Skeletal muscle tissue (tissue), 4 donors: ENCODE measurements around the gene CD81. TPM values are rescaled to one million over a fixed set of nuclear protein-coding genes. Genes with fewer than 3 reads are reported as not detected.
A peak's percentile ranks its signal among the peaks of the same experiment; 100 is the strongest.

Experiments
- H3K27ac ChIP-seq: one replicate; pipeline ENCODE4 v1.7.0; 2013; ENCODE audit warnings: mild to moderate bottlenecking, low read depth, low read length, inconsistent platforms
- H3K27me3 ChIP-seq, 3 donors: one replicate each; pipeline ENCODE4 v1.7.0; 2013; ENCODE audit warnings: low read length in 3 of 3; ENCODE audit not compliant: control insufficient read depth in 3 of 3, insufficient read depth in 3 of 3
- H3K36me3 ChIP-seq, 3 donors: one replicate each; pipeline ENCODE4 v1.7.0; 2013; ENCODE audit warnings: low read length in 3 of 3; ENCODE audit not compliant: control insufficient read depth in 3 of 3, insufficient read depth in 3 of 3
- H3K4me1 ChIP-seq, 3 donors: one replicate each; pipeline ENCODE4 v1.7.0; 2013; ENCODE audit warnings: low read length in 3 of 3, mild to moderate bottlenecking in 3 of 3; ENCODE audit not compliant: control insufficient read depth in 3 of 3, insufficient read depth in 3 of 3
- H3K4me3 ChIP-seq, 3 donors: one replicate each; pipeline ENCODE4 v1.7.0; 2013; ENCODE audit warnings: low read length in 3 of 3
- H3K9ac ChIP-seq, 3 donors: one replicate each; pipeline ENCODE4 v1.7.0; 2013; ENCODE audit warnings: low read length in 3 of 3, mild to moderate bottlenecking in 3 of 3, moderate library complexity in 2 of 3, low read depth in 1 of 3
- H3K9me3 ChIP-seq, 3 donors: one replicate each; pipeline ENCODE4 v1.7.0; 2013; ENCODE audit warnings: low read length in 3 of 3; ENCODE audit not compliant: control insufficient read depth in 3 of 3
- total RNA-seq: library from RNA; depleted of rRNA; stranded (reverse); fragments of >200 nt; gene quantifications from one replicate; pipeline ENCODE4 v1.2.3, GENCODE V29; 2014
- donor health status: Osteomylitis.

CD81 gene
- total RNA-seq, 1 donor from 2014 or later, result 221 TPM

DNA sequence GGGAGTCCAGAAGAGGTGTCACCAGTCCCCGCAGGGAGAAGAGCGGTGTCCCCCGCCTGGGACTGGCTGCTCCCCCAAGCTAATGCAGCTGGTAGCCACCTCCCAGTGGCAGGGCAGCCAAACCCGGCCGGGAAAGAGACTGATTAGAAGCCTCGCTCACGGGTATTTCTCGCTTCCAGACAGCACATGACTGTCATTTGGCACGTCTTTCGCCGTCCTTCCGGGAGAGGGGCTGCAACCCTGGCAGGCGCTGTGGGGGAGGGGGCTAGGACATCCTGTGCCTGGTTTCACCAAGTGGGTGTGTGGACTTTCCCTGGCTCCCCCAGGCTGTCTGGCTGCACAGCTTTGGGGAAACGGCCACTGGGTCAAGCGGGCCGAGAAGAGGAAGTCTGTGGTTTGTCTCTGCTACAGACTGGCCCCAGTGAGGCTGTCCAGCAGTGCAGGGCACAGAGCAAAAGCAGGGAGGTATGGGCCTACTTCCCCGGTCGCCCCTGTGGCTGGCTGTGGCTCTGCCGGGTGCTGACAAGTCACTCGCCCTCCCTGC, 3.8 kb downstream of the CD81 start:
- peak overlapping the region in 2 of 3 donors; percentile 32 to 70 for H3K9ac ChIP-seq
- H3K27ac ChIP-seq, result peak overlapping the region; percentile 95
- H3K9me3 ChIP-seq, result no peaks in the 10 kb centered on the region
- H3K4me1 ChIP-seq, result peaks cover 70 to 74% (median 73%) of the 10 kb centered on the region in 3 donors
- H3K27me3 ChIP-seq, result no peaks in the 10 kb centered on the region
- peak overlapping the region in 2 of 3 donors; percentile 52 to 56 for H3K4me3 ChIP-seq
- H3K36me3 ChIP-seq, result peaks cover 0 to 10% (median 3%) of the 10 kb centered on the region in 3 donors

DNA sequence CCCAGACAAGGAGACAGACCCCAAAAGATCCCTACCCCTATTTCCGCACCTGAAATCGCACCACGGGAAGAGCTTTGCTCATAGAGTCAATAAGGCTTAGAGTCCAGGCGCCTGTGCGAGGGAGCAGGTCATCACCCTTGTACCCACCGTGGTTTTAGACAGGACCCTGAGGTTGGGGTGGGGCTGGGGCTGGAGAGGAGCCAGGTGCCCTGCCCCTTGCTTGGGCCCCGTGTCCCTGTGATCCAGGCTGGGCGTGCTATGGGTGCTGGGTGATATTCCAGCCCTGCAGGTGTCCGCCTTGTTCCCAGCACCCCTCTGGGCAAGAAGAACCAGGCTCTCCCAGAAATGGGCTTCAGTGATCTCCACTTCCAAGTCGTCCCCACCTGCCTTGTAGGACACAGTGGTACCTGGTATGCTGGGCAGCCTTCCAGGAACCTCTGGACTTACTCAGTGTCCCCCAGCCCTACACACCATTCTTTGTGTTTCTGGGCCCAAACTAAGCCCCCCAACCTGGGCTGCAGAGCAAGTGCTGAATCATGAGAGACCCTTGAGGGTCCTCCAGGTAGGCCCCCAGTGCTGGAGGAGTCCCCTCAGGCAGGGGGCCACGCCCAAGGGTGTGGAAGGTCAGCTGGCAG, 4.5 kb downstream of the CD81 start:
- Histone ChIP-seq H3K4me1 (peaks cover 77 to 81% (median 79%) of the 10 kb centered on the region in 3 donors), H3K36me3 (peaks cover 0 to 10% (median 3%) of the 10 kb centered on the region in 3 donors), H3K4me3 (no peak overlapping the region), H3K27ac (peak overlapping the region; percentile 95), H3K9ac (no peak overlapping the region), H3K9me3 (no peaks in the 10 kb centered on the region), H3K27me3 (no peaks in the 10 kb centered on the region)

- Histone ChIP-seq H3K4me1 (peaks cover 79 to 83% (median 81%) of the 10 kb centered on the region in 3 donors), H3K9me3 (no peaks in the 10 kb centered on the region), H3K36me3 (peaks cover 0 to 10% (median 5%) of the 10 kb centered on the region in 3 donors), H3K27ac (peak overlapping the region; percentile 95), H3K4me3 (no peak overlapping the region), H3K27me3 (no peaks in the 10 kb centered on the region), H3K9ac (peak overlapping the region in 1 of 3 donors; percentile 85)
Observed at GRCh38 chr11:2382129-2382517, 5.0 kb downstream of the CD81 start.

GRCh38 chr11:2382936-2383851, 6.1 kb downstream of the CD81 start:
- H3K27ac ChIP-seq, result peak overlapping the region; percentile 95
- peak overlapping the region in 2 of 3 donors; percentile 48 to 68 for H3K4me3 ChIP-seq
- no peaks in the 10 kb centered on the region for H3K27me3 ChIP-seq
- peak overlapping the region; percentile 63 to 85 (median 82) for H3K9ac ChIP-seq
- H3K9me3 ChIP-seq, result no peaks in the 10 kb centered on the region
- H3K4me1 ChIP-seq, result peaks cover 86 to 91% (median 90%) of the 10 kb centered on the region in 3 donors
- H3K36me3 ChIP-seq, result peaks cover 0 to 10% (median 5%) of the 10 kb centered on the region in 3 donors

DNA sequence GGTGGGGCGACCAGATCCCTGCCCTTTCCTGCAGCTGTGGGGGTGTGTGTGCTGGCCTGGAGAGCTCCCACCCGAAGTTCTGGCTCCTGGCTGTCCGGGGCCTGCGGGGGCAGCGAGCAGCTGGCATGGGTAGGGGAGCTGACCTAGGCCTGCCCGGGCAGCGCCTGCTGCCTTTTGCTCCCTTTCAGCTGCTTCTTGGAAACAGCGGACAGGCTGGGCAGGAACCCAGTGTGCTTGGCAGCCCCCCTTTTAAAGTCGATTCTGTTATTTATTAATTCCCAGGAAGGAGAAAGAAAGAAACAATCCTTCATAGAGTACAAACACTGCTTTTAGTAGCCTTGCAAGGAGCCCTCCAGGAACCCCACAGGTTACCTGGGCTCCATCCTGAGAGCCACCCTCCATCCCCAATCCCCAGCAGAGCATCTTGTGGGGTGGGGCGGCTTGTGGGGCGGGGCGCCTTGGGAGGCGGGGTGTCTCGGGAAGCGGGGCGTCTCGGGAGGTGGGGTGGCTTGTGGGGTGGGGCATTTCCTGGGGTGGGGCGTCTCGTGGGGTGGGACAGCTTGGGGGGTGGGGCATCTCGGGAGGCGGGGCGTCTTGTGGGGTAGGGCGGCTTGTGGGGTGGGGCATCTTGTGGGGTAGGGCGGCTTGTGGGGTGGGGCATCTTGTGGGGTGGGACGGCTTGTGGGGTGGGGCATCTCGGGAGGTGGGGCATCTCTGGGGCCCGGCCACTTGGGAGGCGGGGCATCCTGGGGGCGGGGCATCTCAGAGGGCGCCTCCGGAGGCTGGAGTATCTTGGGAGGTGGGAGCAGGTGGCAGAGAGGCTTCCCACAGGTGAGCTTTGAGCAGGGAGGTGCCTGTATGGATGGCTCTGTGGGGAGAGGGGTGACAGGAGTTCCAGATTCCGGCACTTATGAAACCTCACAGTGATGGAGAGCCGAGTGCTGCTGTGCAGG, 7.0 kb downstream of the CD81 start:
- peak overlapping the region in 2 of 3 donors; percentile 82 to 85 for H3K9ac ChIP-seq
- H3K36me3 ChIP-seq, result peaks cover 2 to 10% (median 5%) of the 10 kb centered on the region in 3 donors
- peaks cover 87 to 93% (median 92%) of the 10 kb centered on the region in 3 donors for H3K4me1 ChIP-seq
- H3K9me3 ChIP-seq, result no peaks in the 10 kb centered on the region
- H3K27me3 ChIP-seq, result no peaks in the 10 kb centered on the region
- peak overlapping the region; percentile 95 for H3K27ac ChIP-seq
- H3K4me3 ChIP-seq, result no peak overlapping the region

DNA sequence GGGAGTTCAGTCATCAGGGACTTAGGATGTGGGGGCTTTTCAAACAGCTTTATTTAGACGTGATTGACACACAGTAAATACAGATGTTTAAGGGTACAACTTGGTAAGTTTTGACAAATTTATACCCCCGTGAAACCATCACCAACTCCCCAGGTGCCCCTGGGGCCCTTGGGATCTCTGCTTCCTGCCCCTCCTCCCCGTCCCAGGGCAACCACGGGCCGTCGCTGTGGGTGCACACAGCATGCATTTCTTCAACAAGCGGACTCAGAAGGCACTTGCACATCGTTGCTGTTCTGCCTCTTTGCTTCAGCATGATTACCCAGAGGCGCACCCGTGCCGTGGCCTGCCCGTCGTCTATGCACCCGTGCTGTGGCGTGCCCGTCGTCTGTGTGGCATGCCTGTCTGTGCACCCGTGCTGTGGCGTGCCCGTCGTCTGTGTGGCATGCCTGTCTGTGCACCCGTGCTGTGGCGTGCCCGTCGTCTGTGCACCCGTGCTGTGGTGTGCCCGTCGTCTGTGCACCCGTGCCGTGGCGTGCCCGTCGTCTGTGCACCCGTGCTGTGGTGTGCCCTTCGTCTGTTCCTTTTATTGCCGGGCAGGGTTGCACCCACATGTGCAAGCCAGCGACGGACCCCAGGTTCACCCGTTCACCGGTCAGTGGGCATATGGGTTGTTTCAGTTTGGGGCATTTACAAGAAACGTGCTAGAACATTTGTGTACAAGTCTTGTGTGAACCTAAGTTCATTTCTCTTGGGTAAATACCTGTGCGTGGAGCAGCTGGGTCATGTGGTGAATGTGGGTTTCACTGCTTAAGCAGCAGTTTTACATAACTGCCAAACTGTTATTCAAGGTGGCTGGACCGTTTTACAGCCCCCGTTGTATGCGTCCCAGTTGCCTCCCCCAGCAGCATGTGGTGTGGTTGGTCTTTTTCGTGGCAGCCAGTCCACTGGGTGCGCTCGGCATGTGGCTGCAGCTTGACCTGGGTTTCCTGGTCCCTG, 8.3 kb downstream of the CD81 start:
- Histone ChIP-seq H3K4me3 (no peak overlapping the region), H3K27ac (peak overlapping the region; percentile 41), H3K9ac (peak overlapping the region in 1 of 3 donors; percentile 3), H3K36me3 (peaks cover 3 to 10% (median 7%) of the 10 kb centered on the region in 3 donors), H3K9me3 (no peaks in the 10 kb centered on the region), H3K4me1 (peaks cover 89 to 95% (median 95%) of the 10 kb centered on the region in 3 donors), H3K27me3 (no peaks in the 10 kb centered on the region)

GRCh38 chr11:2386591-2386990, 9.5 kb downstream of the CD81 start:
- Histone ChIP-seq H3K27me3 (no peaks in the 10 kb centered on the region), H3K4me1 (peaks cover 83 to 94% (median 89%) of the 10 kb centered on the region in 3 donors)

GRCh38 chr11:2387266-2387987, 10.3 kb downstream of the CD81 start:
- Histone ChIP-seq H3K4me1 (peaks cover 75 to 86% (median 81%) of the 10 kb centered on the region in 3 donors), H3K27ac (peak overlapping the region; percentile 41), H3K9me3 (no peaks in the 10 kb centered on the region), H3K27me3 (no peaks in the 10 kb centered on the region), H3K4me3 (peak overlapping the region in 1 of 3 donors; percentile 56), H3K36me3 (peaks cover 3 to 19% (median 10%) of the 10 kb centered on the region in 3 donors), H3K9ac (peak overlapping the region; percentile 16 to 80 (median 54))

More at GRCh38 chr11:2386591-2386990, 9.5 kb downstream of the CD81 start:
- H3K9ac ChIP-seq, result peak overlapping the region; percentile 16 to 80 (median 54)
- H3K9me3 ChIP-seq, result no peaks in the 10 kb centered on the region
- peak overlapping the region in 1 of 3 donors; percentile 56 for H3K4me3 ChIP-seq
- H3K36me3 ChIP-seq, result peaks cover 3 to 12% (median 10%) of the 10 kb centered on the region in 3 donors
- H3K27ac ChIP-seq, result peak overlapping the region; percentile 41
